AG04449 (cell line): ENCODE measurements around the gene RPS6KC1.

ENCODE experiments used
- CTCF ChIA-PET: fragments of 350-600 bp; formaldehyde crosslinking; extraction: SDS; loops from one replicate; lab custom pipeline; 2021; ENCODE audit warnings: antibody characterized with exemption; lab: Yijun Ruan, JAX
- POLR2A ChIA-PET: fragments of 400-600, 350-600 bp; formaldehyde crosslinking; extraction: SDS; loops from one replicate; lab custom pipeline; 2020; ENCODE audit warnings: antibody characterized with exemption, inconsistent platforms; lab: Yijun Ruan, JAX
- DNase-seq: peaks from one replicate; pipeline ENCODE4 v3.0.0-alpha.2; 2010; ENCODE audit warnings: low read depth, low spot score
- H3K4me3 ChIP-seq: 2 replicates; pipeline ENCODE4 v1.5.1; 2011; ENCODE audit warnings: low read depth, mild to moderate bottlenecking, control low read depth, low read length
- TF ChIP-seq, protein P1 (sequence below): IDR thresholded peaks from one replicate; pipeline ENCODE4 v1.5.1; 2011; ENCODE audit warnings: mild to moderate bottlenecking, moderate library complexity, low read length, control low read depth, inconsistent platforms; ENCODE audit not compliant: insufficient read depth; ENCODE audit errors: missing control alignments

The RPS6KC1 gene

DNA sequence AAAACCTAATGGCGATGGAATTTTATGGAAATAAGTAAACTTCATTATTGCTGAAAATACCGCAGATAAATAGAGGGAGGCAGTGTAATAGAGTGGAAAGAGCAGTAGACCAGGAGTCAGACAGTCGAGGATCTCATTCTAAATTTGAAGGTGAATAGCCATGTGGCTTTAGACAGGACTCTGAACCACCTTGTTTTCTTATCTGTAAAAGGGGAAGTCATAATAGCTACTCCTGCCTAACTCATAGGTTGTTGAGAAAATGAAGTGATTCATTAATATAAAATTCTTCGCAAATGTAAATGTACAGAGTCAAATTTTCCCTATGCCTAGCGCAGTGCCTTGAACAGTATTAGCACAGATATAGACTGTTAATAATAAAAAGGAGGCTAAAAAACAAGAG is 14.8 kb downstream of the RPS6KC1 start:
- TF ChIP-seq, protein P1, sequence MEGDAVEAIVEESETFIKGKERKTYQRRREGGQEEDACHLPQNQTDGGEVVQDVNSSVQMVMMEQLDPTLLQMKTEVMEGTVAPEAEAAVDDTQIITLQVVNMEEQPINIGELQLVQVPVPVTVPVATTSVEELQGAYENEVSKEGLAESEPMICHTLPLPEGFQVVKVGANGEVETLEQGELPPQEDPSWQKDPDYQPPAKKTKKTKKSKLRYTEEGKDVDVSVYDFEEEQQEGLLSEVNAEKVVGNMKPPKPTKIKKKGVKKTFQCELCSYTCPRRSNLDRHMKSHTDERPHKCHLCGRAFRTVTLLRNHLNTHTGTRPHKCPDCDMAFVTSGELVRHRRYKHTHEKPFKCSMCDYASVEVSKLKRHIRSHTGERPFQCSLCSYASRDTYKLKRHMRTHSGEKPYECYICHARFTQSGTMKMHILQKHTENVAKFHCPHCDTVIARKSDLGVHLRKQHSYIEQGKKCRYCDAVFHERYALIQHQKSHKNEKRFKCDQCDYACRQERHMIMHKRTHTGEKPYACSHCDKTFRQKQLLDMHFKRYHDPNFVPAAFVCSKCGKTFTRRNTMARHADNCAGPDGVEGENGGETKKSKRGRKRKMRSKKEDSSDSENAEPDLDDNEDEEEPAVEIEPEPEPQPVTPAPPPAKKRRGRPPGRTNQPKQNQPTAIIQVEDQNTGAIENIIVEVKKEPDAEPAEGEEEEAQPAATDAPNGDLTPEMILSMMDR, result no peak
- H3K4me3 ChIP-seq, result no peak overlapping the region
- ChIA-PET POLR2A (interaction anchor here (0.7 kb wide), 1 partner anchor 9 kb away, joined by 3 read pairs; no protein-coding TSS in a partner anchor), CTCF (interaction anchor here (0.6 kb wide), 1 partner anchor 530 kb away, joined by 3 read pairs; no protein-coding TSS in a partner anchor)
- DNase-seq, result no peak

- no peak overlapping the region for H3K4me3 ChIP-seq
- TF ChIP-seq, protein P1, result no peak
- ChIA-PET POLR2A (interaction anchor here (0.7 kb wide), 1 partner anchor 10 kb away, joined by 3 read pairs; no protein-coding TSS in a partner anchor), CTCF (no interaction called here)
- no peak for DNase-seq
Measured at GRCh38 chr1:213066363-213066762, 15.3 kb downstream of the RPS6KC1 start.

DNA sequence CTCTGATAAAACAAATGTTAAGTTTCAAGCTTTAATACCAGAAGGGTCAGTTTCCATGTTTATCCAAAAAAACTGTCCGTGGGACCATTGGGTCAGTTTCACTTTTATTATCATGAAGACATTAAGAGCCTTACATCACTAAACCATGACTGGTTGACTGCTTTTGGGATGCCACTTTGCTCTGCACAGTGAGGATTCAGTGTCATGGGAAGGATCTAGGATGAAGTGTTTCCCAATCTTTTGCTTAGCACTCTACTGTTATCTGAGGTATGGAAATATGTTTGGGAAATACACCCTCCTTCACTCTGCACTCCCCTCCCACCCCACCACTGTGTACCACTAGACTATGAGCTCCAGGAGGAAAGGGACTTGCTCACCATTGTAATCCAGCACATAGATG is 16.3 kb downstream of the RPS6KC1 start:
- no peak for DNase-seq
- no peak overlapping the region for H3K4me3 ChIP-seq
- ChIA-PET POLR2A (interaction anchor here (0.7 kb wide), 1 partner anchor 1147 kb away, joined by 3 read pairs; no protein-coding TSS in a partner anchor), CTCF (no interaction called here)
- TF ChIP-seq, protein P1, result no peak

GRCh38 chr1:213070406-213070805 is 19.4 kb downstream of the RPS6KC1 start:
- POLR2A ChIA-PET, result no interaction called here
- CTCF ChIA-PET, result interaction anchor here (1.0 to 1.4 kb wide), 3 partner anchors 13 to 103 kb away, joined by 3 read pairs; no protein-coding TSS in a partner anchor
- TF ChIP-seq, protein P1, result peak; percentile 1
- DNase-seq, result no peak
- H3K4me3 ChIP-seq, result no peak overlapping the region

GRCh38 chr1:213075725-213076124 is 24.7 kb downstream of the RPS6KC1 start:
- POLR2A ChIA-PET, result no interaction called here
- CTCF ChIA-PET, result interaction anchor here (1.5 kb wide), 1 partner anchor 47 kb away, joined by 3 read pairs; no protein-coding TSS in a partner anchor
- TF ChIP-seq, protein P1, result no peak
- no peak overlapping the region for H3K4me3 ChIP-seq
- DNase-seq, result no peak

- CTCF ChIA-PET, result interaction anchor here (1.2 to 1.3 kb wide), 2 partner anchors 11 to 13 kb away, joined by 3 read pairs; no protein-coding TSS in a partner anchor
- POLR2A ChIA-PET, result no interaction called here
Measured at GRCh38 chr1:213082420-213083111, 31.5 kb downstream of the RPS6KC1 start.

More at GRCh38 chr1:213082420-213083111, 31.5 kb downstream of the RPS6KC1 start:
- H3K4me3 ChIP-seq, result no peak overlapping the region
- DNase-seq, result no peak
- TF ChIP-seq, protein P1, result no peak
